GM23248 (cell line): Measurements from ENCODE around the gene TICRR. TPM values are rescaled to one million over a fixed set of nuclear protein-coding genes. Genes with fewer than 3 reads are reported as not detected.

Source experiments
- DNase-seq: peaks from one replicate; pipeline ENCODE4 v3.0.0-alpha.2; 2015
- H2AFZ ChIP-seq: fragments of 200-600 bp; sonication (generic); 2 replicates; pipeline ENCODE4 v1.6.1; 2016; ENCODE audit warnings: antibody characterized with exemption
- H3F3A ChIP-seq: fragments of 200-600 bp; sonication (generic); 2 replicates; pipeline ENCODE4 v1.6.1; 2016; ENCODE audit warnings: mild to moderate bottlenecking, antibody characterized with exemption, mixed run types; ENCODE audit not compliant: insufficient read depth
- H3K27ac ChIP-seq: fragments of 200-600 bp; sonication (generic); 2 replicates; pipeline ENCODE4 v1.5.1; 2016; ENCODE audit warnings: mild to moderate bottlenecking
- H3K27me3 ChIP-seq: fragments of 200-600 bp; sonication (generic); replicated peaks from 2 replicates; pipeline ENCODE4 v1.6.1; 2016; ENCODE audit warnings: mild to moderate bottlenecking; ENCODE audit not compliant: insufficient read depth
- H3K36me3 ChIP-seq: fragments of 200-600 bp; sonication (generic); 2 replicates; pipeline ENCODE4 v1.6.1; 2016; ENCODE audit warnings: low read depth, mild to moderate bottlenecking
- H3K4me1 ChIP-seq: fragments of 200-600 bp; sonication (generic); 2 replicates; pipeline ENCODE4 v1.6.1; 2016; ENCODE audit warnings: mild to moderate bottlenecking; ENCODE audit not compliant: insufficient read depth
- H3K4me2 ChIP-seq: fragments of 200-600 bp; sonication (generic); one replicate; pipeline ENCODE4 v1.6.1; 2016; ENCODE audit warnings: mild to moderate bottlenecking; ENCODE audit not compliant: unreplicated experiment
- H3K4me3 ChIP-seq: fragments of 200-600 bp; sonication (generic); 2 replicates; pipeline ENCODE4 v1.5.1; 2016; ENCODE audit warnings: mild to moderate bottlenecking
- H3K79me2 ChIP-seq: fragments of 200-600 bp; sonication (generic); 2 replicates; pipeline ENCODE4 v1.6.1; 2016; ENCODE audit warnings: mild to moderate bottlenecking; ENCODE audit not compliant: insufficient read depth
- H3K9ac ChIP-seq: fragments of 200-600 bp; sonication (generic); 2 replicates; pipeline ENCODE4 v1.6.1; 2016; ENCODE audit warnings: mild to moderate bottlenecking
- H3K9me2 ChIP-seq: fragments of 200-600 bp; sonication (generic); 2 replicates; pipeline ENCODE4 v1.6.1; 2016; ENCODE audit warnings: mixed run types, mild to moderate bottlenecking, moderate library complexity; ENCODE audit not compliant: insufficient read depth
- H3K9me3 ChIP-seq: fragments of 200-600 bp; sonication (generic); one replicate; pipeline ENCODE4 v1.6.1; 2017; ENCODE audit warnings: low read depth
- H4K20me1 ChIP-seq: fragments of 200-600 bp; sonication (generic); 2 replicates; pipeline ENCODE4 v1.6.0; 2016; ENCODE audit not compliant: insufficient read depth
- EZH2 ChIP-seq: fragments of 200-600 bp; sonication (generic); IDR thresholded peaks from 2 replicates; pipeline ENCODE4 v1.6.1; 2018; ENCODE audit warnings: antibody characterized with exemption, mild to moderate bottlenecking; ENCODE audit not compliant: insufficient read depth, poor library complexity, severe bottlenecking
- EZH2phosphoT487 ChIP-seq: fragments of 200-600 bp; sonication (generic); IDR thresholded peaks from 2 replicates; pipeline ENCODE4 v1.6.1; 2018; ENCODE audit warnings: antibody characterized with exemption, moderate library complexity, mild to moderate bottlenecking, low read depth; ENCODE audit not compliant: insufficient read depth
- WGBS, 2 experiments: methylation state at CpG; one replicate each; pipeline ENCODE4 v1.1.6; 2015 to 2017; ENCODE audit warnings: low lambda C conversion rate in 2 of 2, low coverage in 1 of 2; ENCODE audit errors: missing lambda C conversion rate in 2 of 2; 5-methylcytosine and 5-hydroxymethylcytosine counted together
- in situ Hi-C: fragments of 300-500 bp; cut with MboI; formaldehyde crosslinking; loops from 2 replicates; pipeline ENCODE4 v1.15.0; 2020
- polyA plus RNA-seq: library from polyadenylated mRNA; unstranded; fragments of >200 nt; fragmentation: Nextera tagmentation; extraction: Ambion mirVana; gene quantifications from 2 replicates; pipeline ENCODE4 v1.2.1, GENCODE V29; 2016
- total RNA-seq: library from RNA; depleted of rRNA; stranded (reverse); fragments of >200 nt; shearing (Covaris generic); gene quantifications from 2 replicates; pipeline ENCODE4 v1.2.3, GENCODE V29; 2014

TICRR gene
- total and polyA plus RNA-seq, 2 experiments from 2014 or later, result 1.2 to 2.3 TPM

GRCh38 chr15:89559769-89560264 is 15.5 kb upstream of the TICRR start:
- no peak overlapping the region for H2AFZ ChIP-seq
- peaks cover 23% of the 10 kb centered on the region for H3K27me3 ChIP-seq
- no peaks in the 10 kb centered on the region for H3K79me2 ChIP-seq
- H3K4me1 ChIP-seq, result no peaks in the 10 kb centered on the region
- no peaks in the 10 kb centered on the region for H3F3A ChIP-seq
- in situ Hi-C loops, result no loop called here
- H3K9ac ChIP-seq, result no peak overlapping the region
- no peaks in the 10 kb centered on the region for H3K9me2 ChIP-seq
- 34 to 47% methylated on average over 5 of the region's 5 CpGs for WGBS, 2 experiments
- H3K4me3 ChIP-seq, result no peak overlapping the region
- H3K27ac ChIP-seq, result no peak overlapping the region
- TF ChIP-seq EZH2 (no peak), EZH2phosphoT487 (no peak)
- no peak for DNase-seq
- no peaks in the 10 kb centered on the region for H3K36me3 ChIP-seq
- no peak overlapping the region for H3K4me2 ChIP-seq
- H4K20me1 ChIP-seq, result no peaks in the 10 kb centered on the region
- no peaks in the 10 kb centered on the region for H3K9me3 ChIP-seq

- H2AFZ ChIP-seq, result peak overlapping the region; percentile 38
- H3K4me3 ChIP-seq, result no peak overlapping the region
- in situ Hi-C loops, result no loop called here
- no peak overlapping the region for H3K27ac ChIP-seq
- H3K9ac ChIP-seq, result no peak overlapping the region
- H3K9me2 ChIP-seq, result no peaks in the 10 kb centered on the region
- H4K20me1 ChIP-seq, result no peaks in the 10 kb centered on the region
- no peaks in the 10 kb centered on the region for H3K79me2 ChIP-seq
- no peaks in the 10 kb centered on the region for H3K9me3 ChIP-seq
- H3F3A ChIP-seq, result no peaks in the 10 kb centered on the region
- peak; percentile 24 for DNase-seq
- no peaks in the 10 kb centered on the region; the same call in none of the 2 replicates for H3K27me3 ChIP-seq
- no peak overlapping the region for H3K4me2 ChIP-seq
- no peak for TF ChIP-seq EZH2
- no peak for TF ChIP-seq EZH2phosphoT487
- no peaks in the 10 kb centered on the region for H3K4me1 ChIP-seq
- no peaks in the 10 kb centered on the region for H3K36me3 ChIP-seq
- WGBS, 2 experiments, result 33 to 40% methylated on average over 7 of the region's 7 CpGs
Observed at GRCh38 chr15:89566181-89566580, 9.1 kb upstream of the TICRR start.

- no peaks in the 10 kb centered on the region for H3K36me3 ChIP-seq
- H3K27ac ChIP-seq, result no peak overlapping the region
- no peaks in the 10 kb centered on the region for H3K9me3 ChIP-seq
- H3F3A ChIP-seq, result no peaks in the 10 kb centered on the region
- in situ Hi-C loops, result no loop called here
- H3K79me2 ChIP-seq, result no peaks in the 10 kb centered on the region
- no peaks in the 10 kb centered on the region for H4K20me1 ChIP-seq
- no peak overlapping the region for H3K4me3 ChIP-seq
- DNase-seq, result no peak
- no peaks in the 10 kb centered on the region for H3K4me1 ChIP-seq
- H2AFZ ChIP-seq, result peak overlapping the region; percentile 38
- WGBS, 2 experiments, result 61 to 64% methylated on average over 5 of the region's 5 CpGs
- no peak overlapping the region for H3K9ac ChIP-seq
- H3K4me2 ChIP-seq, result no peak overlapping the region
- TF ChIP-seq EZH2 (no peak), EZH2phosphoT487 (no peak)
- H3K27me3 ChIP-seq, result no peaks in the 10 kb centered on the region; the same call in none of the 2 replicates
- no peaks in the 10 kb centered on the region for H3K9me2 ChIP-seq
Observed at GRCh38 chr15:89566621-89567294, 8.5 kb upstream of the TICRR start.

GRCh38 chr15:89569090-89569745 is 6.1 kb upstream of the TICRR start:
- no peak overlapping the region for H3K9ac ChIP-seq
- no peaks in the 10 kb centered on the region for H3K9me2 ChIP-seq
- no peaks in the 10 kb centered on the region for H3K36me3 ChIP-seq
- no peak for DNase-seq
- no peaks in the 10 kb centered on the region for H3K27me3 ChIP-seq
- 58 to 59% methylated on average over 7 of the region's 7 CpGs for WGBS, 2 experiments
- no peaks in the 10 kb centered on the region for H3K79me2 ChIP-seq
- H3K4me3 ChIP-seq, result no peak overlapping the region
- no peaks in the 10 kb centered on the region for H4K20me1 ChIP-seq
- no peak for TF ChIP-seq EZH2phosphoT487
- TF ChIP-seq EZH2, result no peak
- H3K27ac ChIP-seq, result no peak overlapping the region
- in situ Hi-C loops, result no loop called here
- no peak overlapping the region for H3K4me2 ChIP-seq
- no peaks in the 10 kb centered on the region for H3F3A ChIP-seq
- no peak overlapping the region for H2AFZ ChIP-seq
- no peaks in the 10 kb centered on the region for H3K9me3 ChIP-seq
- H3K4me1 ChIP-seq, result no peaks in the 10 kb centered on the region
